ENCODE results near the gene HOXC6. TPM values are rescaled to one million over a fixed set of nuclear protein-coding genes. Genes with fewer than 3 reads are reported as not detected.

HOXC6 gene
- total and polyA plus RNA-seq, 2 donors (not counting 3 experiments of a cell fraction or from before 2014, with no cell fraction given), result 0.58 to 0.72 TPM

- dilution Hi-C loops (cut with MboI; ENCODE audit: extremely low pct_ligation_motif_present, low sequenced_read_pairs) (no loop called here), intact Hi-C loops (cut with micrococcal nuclease) (loop anchor here (10.0 kb wide), 1 partner anchor 361 kb away; the partner anchor contains the start of gene GPR84)
- POLR2A ChIA-PET, result no interaction called here
- no peaks in the 10 kb centered on the region for H4K20me1 ChIP-seq (replicated peaks; ENCODE audit: control insufficient read depth, extremely low read depth, insufficient read depth, low read length)
- no peaks in the 10 kb centered on the region for H3K4me1 ChIP-seq (ENCODE audit: control insufficient read depth, extremely low read depth, insufficient read depth, low read length)
- H3K4me3 ChIP-seq (replicated peaks in 1 of 3; ENCODE audit: insufficient read depth in 1 of 3, low read depth in 1 of 3, low read length in 3 of 3), result no peak overlapping the region
- no peak overlapping the region for H3K27ac ChIP-seq (ENCODE audit: insufficient read depth, low read depth, low read length)
- H3K79me2 ChIP-seq (ENCODE audit: control insufficient read depth, insufficient read depth, low read length), result no peaks in the 10 kb centered on the region
- H3K4me2 ChIP-seq (ENCODE audit: insufficient read depth, low read length), result no peak overlapping the region
- no peaks in the 10 kb centered on the region for H3K9me3 ChIP-seq (replicated peaks; ENCODE audit: control insufficient read depth, insufficient read depth, low read length)
- H3K9me1 ChIP-seq (replicated peaks; ENCODE audit: control insufficient read depth, extremely low read depth, insufficient read depth, low read length), result no peaks in the 10 kb centered on the region
- TF ChIP-seq EZH2 (IDR thresholded peaks at IDR 0.05; ENCODE audit: borderline replicate concordance, low read depth, low read length, severe bottlenecking) (no peak), MAX (IDR thresholded peaks at IDR 0.05; ENCODE audit: insufficient read depth, insufficient read length) (no peak), POLR2AphosphoS5 (IDR thresholded peaks at IDR 0.05; ENCODE audit: insufficient read depth, low read depth, low read length) (no peak), JUN (IDR thresholded peaks at IDR 0.05; ENCODE audit: borderline replicate concordance, insufficient read depth, insufficient read length, low read depth) (no peak), CTCF (IDR thresholded peaks at IDR 0.05; ENCODE audit: extremely low read depth in 1 of 2, insufficient read depth in 1 of 2, low read depth in 1 of 2, low read length in 2 of 2) (no peak), POLR2A (IDR thresholded peaks at IDR 0.05; ENCODE audit: low read depth, low read length) (no peak), MYC (IDR thresholded peaks at IDR 0.05; ENCODE audit: low read depth, low read length) (no peak), GATA2 (IDR thresholded peaks at IDR 0.05; ENCODE audit: insufficient read depth, insufficient read length, low read depth, low read length) (no peak)
- H3K27me3 ChIP-seq (ENCODE audit: control insufficient read depth in 2 of 2, insufficient read depth in 2 of 2, low read length in 2 of 2), result peaks cover 77 to 94% of the 10 kb centered on the region in 2 experiments
- DNase-seq (ENCODE audit: low read depth, low spot score) (no peak), FAIRE-seq (no peak)
- H3K36me3 ChIP-seq (ENCODE audit: control insufficient read depth in 2 of 2, extremely low read depth in 1 of 2, insufficient read depth in 2 of 2, low read length in 2 of 2), result no peaks in the 10 kb centered on the region
- no peak overlapping the region for H2AFZ ChIP-seq (ENCODE audit: low read depth, low read length)
- BruUV-seq (replicated peaks), result no TSS peak
- CTCF ChIA-PET, result interaction anchor here (6.7 to 17.0 kb wide), 2 partner anchors 192 to 204 kb away, joined by 235 to 616 read pairs; partner anchors contain the start of gene SMUG1
- H3K9ac ChIP-seq (replicated peaks; ENCODE audit: extremely low read depth, insufficient read depth, low read length), result no peak overlapping the region
Measured at GRCh38 chr12:54003625-54004024, 24.6 kb upstream of the HOXC6 start.
